ENCODE measurements around the gene ITGA8.

ITGA8 gene

GRCh38 chr10:15670880-15671279 lies 48.8 kb downstream of the ITGA8 start:
- no peak overlapping the region for H3K4me3 ChIP-seq (ENCODE audit: low read depth, low read length)
- DNase-seq (ENCODE audit: low read depth) = no peak
- no peak for TF ChIP-seq CTCF (IDR thresholded peaks at IDR 0.05; ENCODE audit: low read depth, low read length, missing control alignments)

- no peak overlapping the region for H3K4me3 ChIP-seq (ENCODE audit: low read depth, low read length)
- DNase-seq (ENCODE audit: low read depth) = no peak
Observed at GRCh38 chr10:15661574-15661973, 58.1 kb downstream of the ITGA8 start.

GRCh38 chr10:15660990-15661389 lies 58.7 kb downstream of the ITGA8 start:
- no peak for DNase-seq (ENCODE audit: low read depth)
- no peak for TF ChIP-seq CTCF (IDR thresholded peaks at IDR 0.05; ENCODE audit: low read depth, low read length, missing control alignments)
- no peak overlapping the region for H3K4me3 ChIP-seq (ENCODE audit: low read depth, low read length)

More at GRCh38 chr10:15661574-15661973, 58.1 kb downstream of the ITGA8 start:
- no peak for TF ChIP-seq CTCF (IDR thresholded peaks at IDR 0.05; ENCODE audit: low read depth, low read length, missing control alignments)

GRCh38 chr10:15658069-15658702 lies 61.5 kb downstream of the ITGA8 start:
- TF ChIP-seq CTCF (IDR thresholded peaks at IDR 0.05; ENCODE audit: low read depth, low read length, missing control alignments) = no peak
- H3K4me3 ChIP-seq (ENCODE audit: low read depth, low read length) = no peak overlapping the region
- DNase-seq (ENCODE audit: low read depth) = no peak

GRCh38 chr10:15652757-15653156 lies 67.0 kb downstream of the ITGA8 start:
- DNase-seq (ENCODE audit: low read depth) = no peak
- H3K4me3 ChIP-seq (ENCODE audit: low read depth, low read length) = no peak overlapping the region
- no peak for TF ChIP-seq CTCF (IDR thresholded peaks at IDR 0.05; ENCODE audit: low read depth, low read length, missing control alignments)

GRCh38 chr10:15652117-15652516 lies 67.6 kb downstream of the ITGA8 start:
- no peak for DNase-seq (ENCODE audit: low read depth)
- no peak overlapping the region for H3K4me3 ChIP-seq (ENCODE audit: low read depth, low read length)
- TF ChIP-seq CTCF (IDR thresholded peaks at IDR 0.05; ENCODE audit: low read depth, low read length, missing control alignments) = no peak

GRCh38 chr10:15651175-15651574 lies 68.5 kb downstream of the ITGA8 start:
- no peak overlapping the region for H3K4me3 ChIP-seq (ENCODE audit: low read depth, low read length)
- no peak for TF ChIP-seq CTCF (IDR thresholded peaks at IDR 0.05; ENCODE audit: low read depth, low read length, missing control alignments)
- DNase-seq (ENCODE audit: low read depth) = no peak

Measured in GM12864 (cell line).